NCI-H446 (cell line): ENCODE results near the gene GRID1.
"Not testable (repeated sequence)": the region's sequence is repeated elsewhere in the genome, so short reads cannot be mapped to it uniquely, and the experiment has no call there.

ENCODE experiments used
- DNase-seq, 2 experiments: peaks; one replicate each; lab custom pipeline; 2025; lab: John Stamatoyannopoulos, UW

The GRID1 gene

DNA sequence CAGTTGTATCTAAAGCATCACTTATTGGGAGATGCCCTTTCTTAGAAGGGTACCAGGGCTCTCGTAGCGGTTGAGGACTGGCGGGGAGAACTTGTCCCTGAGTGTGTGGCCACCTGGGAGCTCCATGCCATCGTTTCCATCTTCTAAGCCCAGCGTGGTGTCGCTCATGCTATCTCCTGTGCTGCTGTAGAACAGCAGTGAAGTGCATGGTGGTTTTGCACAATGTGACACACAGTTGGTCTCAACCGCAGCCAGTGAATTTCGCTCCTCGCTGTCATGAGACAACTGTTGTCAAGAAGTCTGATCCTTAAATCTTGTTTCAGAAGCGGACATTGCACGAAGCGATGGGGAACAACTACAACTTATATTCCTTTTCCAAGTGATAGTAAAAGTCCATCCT, 283.4 kb downstream of the GRID1 start:
- no peak for DNase-seq

- no peak for DNase-seq
Observed at GRCh38 chr10:86082556-86082955, 284.0 kb downstream of the GRID1 start.

DNA sequence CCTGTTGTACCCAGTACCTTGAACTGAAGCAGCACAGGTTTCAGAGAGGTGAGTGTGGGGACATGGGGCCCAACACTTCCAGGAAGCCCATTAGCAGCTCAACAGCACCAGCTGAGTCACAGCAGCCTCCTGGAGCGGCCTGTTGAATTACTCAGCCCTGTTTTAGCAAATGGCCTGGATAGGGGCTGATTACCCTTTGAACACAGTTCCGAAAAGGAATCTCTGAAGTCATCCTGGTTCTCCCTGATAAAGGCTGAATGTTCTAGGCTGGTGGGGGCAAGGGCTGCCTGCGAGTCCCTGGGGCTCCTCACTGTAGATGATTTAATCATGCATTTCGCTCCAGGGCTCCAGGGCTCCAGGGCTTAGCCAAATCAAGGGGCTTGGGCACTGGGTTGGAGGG, 287.5 kb downstream of the GRID1 start:
- no peak for DNase-seq

DNA sequence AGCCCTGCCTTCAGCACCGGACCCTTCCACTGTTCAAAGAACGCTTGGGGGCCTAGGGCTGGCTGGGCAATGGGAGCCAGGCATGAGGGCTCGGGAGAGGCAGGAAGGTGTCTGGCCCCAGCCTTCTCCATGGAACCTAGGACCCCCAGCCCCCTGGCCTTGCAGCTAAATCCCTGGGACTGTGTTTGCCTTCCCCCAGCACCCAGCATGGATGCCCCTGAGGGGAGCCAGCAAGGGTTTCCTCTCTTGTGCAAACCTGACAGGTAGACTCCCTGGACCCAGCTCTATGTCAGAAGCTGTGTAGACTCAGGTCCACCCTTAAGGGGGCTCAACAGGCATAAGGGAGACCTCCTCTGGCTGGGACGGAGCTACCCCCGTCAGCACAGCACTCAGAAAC, 288.0 kb downstream of the GRID1 start:
- DNase-seq = no peak

- DNase-seq = no peak
Observed at GRCh38 chr10:86077871-86078638, 288.5 kb downstream of the GRID1 start.

- no peak for DNase-seq
Observed at GRCh38 chr10:86077271-86077670, 289.3 kb downstream of the GRID1 start.

GRCh38 chr10:86076497-86076896, 290.1 kb downstream of the GRID1 start:
- not testable (repeated sequence) for DNase-seq

DNA sequence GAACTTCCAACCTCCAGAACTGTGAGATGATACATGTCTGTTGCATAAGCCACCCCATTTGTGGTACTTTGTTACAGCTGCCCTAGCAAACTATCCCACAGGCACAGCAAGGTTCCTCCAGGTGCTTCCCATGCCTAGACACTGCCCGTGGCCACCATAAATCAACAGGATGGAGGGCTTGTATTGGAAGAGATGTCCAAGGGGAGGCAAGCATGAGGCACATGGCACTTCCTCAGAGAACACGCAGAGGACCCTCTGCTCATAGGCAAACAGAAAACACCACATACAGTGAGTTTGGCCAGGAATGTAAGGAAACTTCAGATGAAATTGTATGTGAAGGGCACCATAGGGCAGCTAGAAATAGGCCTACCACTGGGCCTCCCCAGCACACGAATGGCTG, 291.1 kb downstream of the GRID1 start:
- no peak for DNase-seq

DNA sequence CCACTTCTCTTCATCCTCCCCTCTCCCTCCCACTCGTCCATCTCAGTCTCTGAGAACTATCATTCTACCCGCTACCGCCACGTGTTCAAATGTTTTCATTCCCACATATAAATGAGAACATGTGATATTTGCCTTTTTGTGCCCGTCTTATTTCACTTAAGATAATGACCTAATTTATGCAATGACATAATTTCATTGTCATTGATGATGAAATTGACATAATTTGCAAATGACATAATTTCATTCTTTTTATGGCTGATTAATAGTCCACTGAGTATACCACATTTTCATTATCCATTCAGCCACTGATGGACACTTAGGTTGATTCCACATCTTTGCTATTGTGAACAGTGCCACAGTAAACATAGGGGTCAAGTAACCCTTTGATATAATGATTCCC, 292.3 kb downstream of the GRID1 start:
- DNase-seq = no peak

- no peak for DNase-seq
Observed at GRCh38 chr10:86073199-86073977, 293.2 kb downstream of the GRID1 start.

DNA sequence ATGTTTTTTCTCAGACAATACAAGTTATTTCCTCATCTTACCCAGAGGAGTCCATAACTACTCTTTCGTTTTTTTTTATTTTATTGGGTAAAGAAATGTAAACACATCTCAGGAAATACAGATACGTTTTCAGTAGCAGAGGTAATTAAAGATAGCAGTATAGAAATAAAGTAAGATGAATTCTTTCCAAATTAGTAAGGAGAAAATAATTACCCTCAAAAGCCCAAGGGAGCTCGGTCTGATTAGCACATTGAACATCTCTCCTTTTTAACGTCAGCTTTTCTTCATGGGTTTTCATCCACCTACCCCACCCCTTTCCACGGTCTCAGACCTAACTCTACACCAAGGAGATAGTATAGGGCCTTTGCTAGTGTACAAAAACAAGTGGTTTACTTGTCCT, 294.2 kb downstream of the GRID1 start:
- DNase-seq = no peak

DNA sequence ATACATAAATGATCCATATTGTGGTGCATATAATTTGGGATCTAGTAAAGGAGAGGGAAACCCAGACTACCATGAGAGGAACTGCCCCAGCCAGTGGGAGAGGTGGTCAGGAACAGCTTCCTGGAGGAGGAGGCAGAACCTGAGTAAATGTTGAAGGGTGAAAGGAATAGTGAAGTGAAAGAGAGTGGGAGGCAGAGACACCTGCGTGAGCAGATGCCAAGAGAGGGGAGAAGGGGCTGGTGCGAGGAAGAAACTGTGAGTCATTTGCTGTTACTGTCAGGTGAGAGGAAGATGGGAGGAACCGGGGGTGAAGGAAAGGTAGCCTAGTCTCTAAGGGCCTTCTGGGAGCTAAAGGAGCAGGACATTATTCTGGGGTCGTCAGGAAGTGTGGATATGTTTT, 294.8 kb downstream of the GRID1 start:
- DNase-seq = no peak

DNA sequence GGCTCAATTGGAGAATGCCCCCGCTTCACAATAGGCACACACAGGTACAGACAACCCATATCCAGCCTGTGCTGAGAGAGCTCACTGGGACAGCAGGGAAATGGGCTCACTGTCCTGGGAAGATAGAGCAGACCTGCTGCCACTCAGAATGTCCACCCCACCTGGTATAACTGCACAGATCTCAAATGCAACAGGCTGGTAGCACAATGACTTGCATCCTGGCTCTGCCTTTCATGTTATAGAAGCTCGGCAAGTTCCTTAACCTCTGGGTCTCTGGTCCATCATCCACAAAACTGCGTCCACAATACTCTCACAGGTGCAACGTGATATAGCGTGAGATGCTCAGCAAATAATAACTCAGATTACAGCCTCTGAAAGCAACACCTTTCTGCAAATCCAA, 295.4 kb downstream of the GRID1 start:
- DNase-seq = no peak

GRCh38 chr10:86070278-86070677, 296.3 kb downstream of the GRID1 start:
- DNase-seq = no peak

DNA sequence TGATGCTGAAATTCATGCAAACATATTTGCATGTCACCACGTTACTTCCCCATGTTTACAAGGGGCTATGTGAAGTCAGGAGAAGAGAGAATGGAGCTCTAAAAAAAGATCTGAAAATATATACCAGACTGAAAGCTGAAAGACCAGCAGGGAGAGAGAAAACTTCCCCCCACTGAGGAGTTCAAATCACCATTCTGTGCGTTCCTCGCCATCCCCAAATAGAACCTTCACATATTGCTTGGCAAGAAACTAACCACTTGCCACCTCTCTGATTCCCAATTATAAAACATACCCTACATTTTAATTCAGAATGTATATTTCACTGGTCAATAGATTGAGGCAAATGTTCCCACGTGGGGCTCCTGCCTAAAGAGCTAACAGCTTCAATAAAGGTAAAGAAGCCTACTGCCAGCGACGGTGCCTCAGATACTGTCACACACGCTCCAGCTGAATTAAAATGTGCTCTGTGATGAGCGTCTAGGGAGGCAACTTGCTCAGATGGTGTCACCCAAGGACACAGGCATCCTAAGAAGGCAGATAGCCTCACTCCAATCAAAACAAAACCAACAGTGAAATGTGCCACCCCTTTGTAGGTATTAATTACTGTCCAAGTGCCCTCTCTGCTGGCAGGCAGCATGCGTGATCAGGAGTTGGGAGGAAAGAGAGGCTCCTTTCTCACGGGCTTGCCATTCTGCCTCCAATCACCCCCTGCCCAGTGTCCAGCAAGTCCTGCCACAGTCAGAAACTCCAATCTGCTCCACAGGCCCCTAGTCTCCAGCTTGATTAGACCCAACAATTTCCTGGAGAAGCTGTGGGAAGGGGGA, 298.2 kb downstream of the GRID1 start:
- no peak for DNase-seq

DNA sequence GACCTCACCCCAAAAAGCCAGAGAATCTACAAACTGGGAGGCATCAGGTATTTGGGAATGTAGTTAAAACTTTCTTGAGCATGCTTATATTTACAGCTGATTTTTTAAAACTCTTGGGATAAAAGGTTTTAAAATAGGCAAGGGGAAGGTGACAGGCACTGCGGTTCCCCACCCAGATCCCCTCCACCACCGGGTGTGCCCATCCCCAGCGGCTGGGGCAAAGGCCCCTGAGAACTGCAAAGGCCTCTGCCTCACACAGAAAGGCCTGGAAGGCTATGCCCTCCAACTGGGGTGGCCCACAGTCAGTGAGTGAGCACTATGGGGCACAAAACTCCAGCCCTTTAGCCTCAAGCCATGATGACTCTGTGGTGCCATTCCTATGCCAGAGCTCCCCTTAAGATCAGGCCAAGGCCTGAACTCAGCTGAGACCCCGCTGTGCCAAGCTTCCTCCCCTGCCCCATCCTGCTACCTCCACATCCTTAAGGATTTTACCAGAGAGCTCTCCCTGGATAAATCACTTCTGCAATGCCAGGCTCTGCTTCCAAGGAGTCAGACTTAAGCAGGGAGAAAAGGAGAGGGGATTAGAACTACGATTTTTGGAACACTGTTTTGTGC, 299.1 kb downstream of the GRID1 start:
- DNase-seq = no peak

- DNase-seq = no peak
Observed at GRCh38 chr10:86066696-86067095, 299.9 kb downstream of the GRID1 start.

GRCh38 chr10:86065711-86066251, 300.8 kb downstream of the GRID1 start:
- no peak for DNase-seq

GRCh38 chr10:86064931-86065662, 301.5 kb downstream of the GRID1 start:
- no peak for DNase-seq

GRCh38 chr10:86064219-86064618, 302.4 kb downstream of the GRID1 start:
- no peak for DNase-seq

DNA sequence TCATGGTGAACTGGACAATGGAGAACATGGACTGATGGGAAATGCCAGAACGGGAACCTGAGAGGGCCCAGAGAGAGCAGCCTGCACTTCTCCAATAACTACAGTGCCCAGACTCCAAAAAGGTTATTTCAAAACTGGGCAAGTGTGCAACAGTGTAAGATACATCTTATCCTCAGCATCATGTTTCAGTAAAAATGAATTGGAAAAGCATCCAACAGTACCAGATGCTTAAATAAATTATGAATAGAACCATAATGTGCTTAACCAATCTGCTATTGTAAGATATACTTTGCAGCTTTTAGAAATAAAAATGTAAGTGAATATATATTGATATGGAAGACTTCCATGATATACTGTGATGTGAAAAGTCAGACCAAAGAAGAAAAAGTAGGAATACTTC, 303.3 kb downstream of the GRID1 start:
- no peak for DNase-seq
